ENCODE data around the gene TLE1.
"Not testable (repeated sequence)": the region's sequence is repeated elsewhere in the genome, so short reads cannot be mapped to it uniquely, and the experiment has no call there.

Gene TLE1

GRCh38 chr9:81650586-81651515, 38.5 kb downstream of the TLE1 start:
- DNase-seq: no peak

- DNase-seq: no peak
Observed at GRCh38 chr9:81649475-81650240, 39.7 kb downstream of the TLE1 start.

GRCh38 chr9:81648891-81649290, 40.5 kb downstream of the TLE1 start:
- DNase-seq: no peak

- no peak for DNase-seq
Observed at GRCh38 chr9:81646337-81646736, 43.0 kb downstream of the TLE1 start.

- not testable (repeated sequence) for DNase-seq
Observed at GRCh38 chr9:81644513-81644912, 44.8 kb downstream of the TLE1 start.

GRCh38 chr9:81637276-81637675, 52.1 kb downstream of the TLE1 start:
- DNase-seq: no peak

- DNase-seq: no peak
Observed at GRCh38 chr9:81636255-81636599, 53.1 kb downstream of the TLE1 start.

GRCh38 chr9:81635521-81636254, 53.7 kb downstream of the TLE1 start:
- no peak for DNase-seq

GRCh38 chr9:81634915-81635516, 54.3 kb downstream of the TLE1 start:
- DNase-seq: no peak

- no peak for DNase-seq
Observed at GRCh38 chr9:81633952-81634854, 55.1 kb downstream of the TLE1 start.

- DNase-seq: no peak
Observed at GRCh38 chr9:81632599-81632998, 56.7 kb downstream of the TLE1 start.

GRCh38 chr9:81631218-81631745, 58.1 kb downstream of the TLE1 start:
- no peak for DNase-seq

GRCh38 chr9:81629440-81629839, 59.9 kb downstream of the TLE1 start:
- no peak for DNase-seq

- no peak for DNase-seq
Observed at GRCh38 chr9:81628897-81629296, 60.5 kb downstream of the TLE1 start.

GRCh38 chr9:81627481-81627880, 61.9 kb downstream of the TLE1 start:
- DNase-seq: no peak

- DNase-seq: no peak
Observed at GRCh38 chr9:81626511-81626910, 62.8 kb downstream of the TLE1 start.

- DNase-seq: no peak
Observed at GRCh38 chr9:81625969-81626368, 63.4 kb downstream of the TLE1 start.

GRCh38 chr9:81623778-81624177, 65.6 kb downstream of the TLE1 start:
- no peak for DNase-seq

- no peak for DNase-seq
Observed at GRCh38 chr9:81622471-81623255, 66.7 kb downstream of the TLE1 start.

GRCh38 chr9:81621785-81622259, 67.5 kb downstream of the TLE1 start:
- DNase-seq: no peak

- no peak for DNase-seq
Observed at GRCh38 chr9:81621118-81621517, 68.2 kb downstream of the TLE1 start.

Data from CD4-positive, alpha-beta T cell treated with Interleukin-17A for 1 hour (primary cell).